ENCODE results near the gene SLC16A1.

DNA sequence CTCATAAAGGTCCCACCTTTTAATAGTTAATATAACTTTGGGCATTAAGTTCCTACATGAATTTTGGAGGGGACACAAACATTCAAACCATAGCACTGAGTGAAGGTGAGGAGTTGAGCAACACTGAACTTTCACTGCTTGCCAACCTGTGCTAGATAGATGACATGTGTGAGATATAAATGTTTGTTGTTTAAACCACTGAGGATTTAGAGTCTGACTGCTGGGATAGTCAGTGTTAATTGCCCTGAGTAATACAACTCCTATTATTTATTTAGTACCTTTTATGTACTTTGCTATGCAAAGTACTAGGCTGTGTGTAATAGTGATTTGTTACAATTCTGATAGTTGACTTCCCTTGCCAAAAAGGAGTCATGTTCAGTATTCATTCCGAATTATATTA, 32.4 kb upstream of the SLC16A1 start:
- TF ChIP-seq, protein P1, sequence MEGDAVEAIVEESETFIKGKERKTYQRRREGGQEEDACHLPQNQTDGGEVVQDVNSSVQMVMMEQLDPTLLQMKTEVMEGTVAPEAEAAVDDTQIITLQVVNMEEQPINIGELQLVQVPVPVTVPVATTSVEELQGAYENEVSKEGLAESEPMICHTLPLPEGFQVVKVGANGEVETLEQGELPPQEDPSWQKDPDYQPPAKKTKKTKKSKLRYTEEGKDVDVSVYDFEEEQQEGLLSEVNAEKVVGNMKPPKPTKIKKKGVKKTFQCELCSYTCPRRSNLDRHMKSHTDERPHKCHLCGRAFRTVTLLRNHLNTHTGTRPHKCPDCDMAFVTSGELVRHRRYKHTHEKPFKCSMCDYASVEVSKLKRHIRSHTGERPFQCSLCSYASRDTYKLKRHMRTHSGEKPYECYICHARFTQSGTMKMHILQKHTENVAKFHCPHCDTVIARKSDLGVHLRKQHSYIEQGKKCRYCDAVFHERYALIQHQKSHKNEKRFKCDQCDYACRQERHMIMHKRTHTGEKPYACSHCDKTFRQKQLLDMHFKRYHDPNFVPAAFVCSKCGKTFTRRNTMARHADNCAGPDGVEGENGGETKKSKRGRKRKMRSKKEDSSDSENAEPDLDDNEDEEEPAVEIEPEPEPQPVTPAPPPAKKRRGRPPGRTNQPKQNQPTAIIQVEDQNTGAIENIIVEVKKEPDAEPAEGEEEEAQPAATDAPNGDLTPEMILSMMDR (IDR thresholded peaks at IDR 0.05) = no peak
- TF ChIP-seq SMAD4 (CRISPR knock-in tag; IDR thresholded peaks at IDR 0.05) = no peak
